Breast epithelium (tissue), 4 donors: ENCODE data around the gene CORO2B. TPM values are rescaled to one million over a fixed set of nuclear protein-coding genes. Genes with fewer than 3 reads are reported as not detected.

Experiments
- DNase-seq, 2 donors: peaks; one replicate each; pipeline ENCODE4 v3.0.0-alpha.2; 2019; ENCODE audit warnings: low spot score in 2 of 2
- H3K27ac ChIP-seq, 2 donors: fragments of 200-600 bp; sonication (generic) in 1 of 2; one replicate each; pipeline ENCODE4 v1.5.1; 2016 to 2019; ENCODE audit warnings: mild to moderate bottlenecking in 1 of 2
- H3K27me3 ChIP-seq, 2 donors: fragments of 200-600 bp; sonication (generic) in 1 of 2; one replicate each; pipeline versions ENCODE4 v1.5.1 to v1.6.0; 2017 to 2019; ENCODE audit warnings: control low read depth in 1 of 2, mild to moderate bottlenecking in 1 of 2
- H3K36me3 ChIP-seq: fragments of 200-600 bp; one replicate; pipeline ENCODE4 v1.5.1; 2019
- H3K4me1 ChIP-seq, 2 donors: fragments of 200-600 bp; sonication (generic); one replicate each; pipeline ENCODE4 v1.5.1; 2016 to 2019; ENCODE audit warnings: control low read depth in 1 of 2
- H3K4me3 ChIP-seq, 3 donors: fragments of 200-600 bp; sonication (generic); 1 replicate in 2 of 3; 2 replicates in 1 of 3; pipeline ENCODE4 v1.5.1; 2016 to 2019; ENCODE audit warnings: mild to moderate bottlenecking in 3 of 3, moderate library complexity in 2 of 3
- H3K9me3 ChIP-seq, 2 donors: fragments of 200-600 bp; sonication (generic) in 1 of 2; one replicate each; pipeline ENCODE4 v1.5.1; 2016 to 2019; ENCODE audit warnings: control low read depth in 1 of 2
- POLR2A ChIP-seq: fragments of 450-650 bp; IDR thresholded peaks from one replicate; pipeline ENCODE4 v1.6.1; 2016; ENCODE audit warnings: antibody characterized with exemption, mild to moderate bottlenecking, moderate library complexity
- POLR2AphosphoS5 ChIP-seq, 3 donors: sonication (generic); formaldehyde crosslinking; IDR thresholded peaks; one replicate each; pipeline ENCODE4 v1.6.1; 2017; ENCODE audit warnings: antibody characterized with exemption in 3 of 3
- intact Hi-C: fragments of 100-400 bp; cut with DNase I; formaldehyde crosslinking; loops from one replicate; pipeline ENCODE4 v1.15.1; 2023; ENCODE audit warnings: low total_unique reads
- total RNA-seq, 3 donors: library from RNA; depleted of rRNA; stranded (reverse); fragments of >200 nt; gene quantifications; one replicate each; pipeline ENCODE4 v1.1.0, GENCODE V29; 2016
- TF ChIP-seq, protein P1 (sequence below), 3 donors: fragments of 450-650 bp; IDR thresholded peaks; one replicate each; pipeline ENCODE4 v1.5.1; 2016 to 2017; ENCODE audit warnings: antibody characterized with exemption in 3 of 3, mild to moderate bottlenecking in 3 of 3, moderate library complexity in 3 of 3

CORO2B gene
- total RNA-seq, 3 donors from 2014 or later = 2.9 to 11.2 (median 3.5) TPM

GRCh38 chr15:68676011-68676605, 97.3 kb downstream of the CORO2B start:
- DNase-seq = no peak
- no peak overlapping the region for H3K4me3 ChIP-seq
- H3K4me1 ChIP-seq = no peaks in the 10 kb centered on the region
- H3K9me3 ChIP-seq = no peaks in the 10 kb centered on the region
- no peaks in the 10 kb centered on the region for H3K36me3 ChIP-seq
- no peak overlapping the region for H3K27ac ChIP-seq
- peaks cover 0 to 3% of the 10 kb centered on the region in 2 donors for H3K27me3 ChIP-seq
- intact Hi-C loops = loop anchor here (10.0 kb wide), 1 partner anchor 121 kb away; no protein-coding TSS in a partner anchor
- TF ChIP-seq, protein P1, sequence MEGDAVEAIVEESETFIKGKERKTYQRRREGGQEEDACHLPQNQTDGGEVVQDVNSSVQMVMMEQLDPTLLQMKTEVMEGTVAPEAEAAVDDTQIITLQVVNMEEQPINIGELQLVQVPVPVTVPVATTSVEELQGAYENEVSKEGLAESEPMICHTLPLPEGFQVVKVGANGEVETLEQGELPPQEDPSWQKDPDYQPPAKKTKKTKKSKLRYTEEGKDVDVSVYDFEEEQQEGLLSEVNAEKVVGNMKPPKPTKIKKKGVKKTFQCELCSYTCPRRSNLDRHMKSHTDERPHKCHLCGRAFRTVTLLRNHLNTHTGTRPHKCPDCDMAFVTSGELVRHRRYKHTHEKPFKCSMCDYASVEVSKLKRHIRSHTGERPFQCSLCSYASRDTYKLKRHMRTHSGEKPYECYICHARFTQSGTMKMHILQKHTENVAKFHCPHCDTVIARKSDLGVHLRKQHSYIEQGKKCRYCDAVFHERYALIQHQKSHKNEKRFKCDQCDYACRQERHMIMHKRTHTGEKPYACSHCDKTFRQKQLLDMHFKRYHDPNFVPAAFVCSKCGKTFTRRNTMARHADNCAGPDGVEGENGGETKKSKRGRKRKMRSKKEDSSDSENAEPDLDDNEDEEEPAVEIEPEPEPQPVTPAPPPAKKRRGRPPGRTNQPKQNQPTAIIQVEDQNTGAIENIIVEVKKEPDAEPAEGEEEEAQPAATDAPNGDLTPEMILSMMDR (IDR thresholded peaks at IDR 0.05) = no peak
- TF ChIP-seq POLR2A (no peak), POLR2AphosphoS5 (IDR thresholded peaks at IDR 0.05) (no peak)

DNA sequence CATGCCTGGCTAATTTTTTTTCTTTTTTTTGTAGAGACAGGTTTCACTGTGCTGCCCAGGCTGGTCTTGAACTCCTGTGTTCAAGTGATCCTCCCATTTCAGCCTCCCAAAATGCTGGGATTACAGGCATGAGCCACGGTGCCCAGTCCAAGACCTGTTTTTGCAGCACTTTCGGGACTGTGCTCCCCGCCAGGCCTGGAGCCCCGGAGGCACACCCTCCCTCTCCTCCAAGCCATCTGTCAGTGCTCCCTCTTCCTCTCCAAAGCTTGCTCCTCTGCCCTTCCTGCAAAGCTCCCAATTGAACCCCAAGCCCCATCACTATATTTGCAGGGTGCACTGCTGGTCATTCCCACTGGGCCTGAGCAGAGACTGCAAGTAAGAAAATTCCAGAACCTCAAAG, 98.1 kb downstream of the CORO2B start:
- no peak for DNase-seq
- Histone ChIP-seq H3K4me1 (no peaks in the 10 kb centered on the region), H3K9me3 (no peaks in the 10 kb centered on the region), H3K27ac (no peak overlapping the region), H3K36me3 (no peaks in the 10 kb centered on the region), H3K27me3 (peaks cover 0 to 3% of the 10 kb centered on the region in 2 donors), H3K4me3 (no peak overlapping the region)
- TF ChIP-seq POLR2AphosphoS5 (IDR thresholded peaks at IDR 0.05) (no peak), POLR2A (no peak)
- TF ChIP-seq, protein P1 (IDR thresholded peaks at IDR 0.05) = no peak
- intact Hi-C loops = loop anchor here (10.0 kb wide), 1 partner anchor 122 kb away; no protein-coding TSS in a partner anchor

DNA sequence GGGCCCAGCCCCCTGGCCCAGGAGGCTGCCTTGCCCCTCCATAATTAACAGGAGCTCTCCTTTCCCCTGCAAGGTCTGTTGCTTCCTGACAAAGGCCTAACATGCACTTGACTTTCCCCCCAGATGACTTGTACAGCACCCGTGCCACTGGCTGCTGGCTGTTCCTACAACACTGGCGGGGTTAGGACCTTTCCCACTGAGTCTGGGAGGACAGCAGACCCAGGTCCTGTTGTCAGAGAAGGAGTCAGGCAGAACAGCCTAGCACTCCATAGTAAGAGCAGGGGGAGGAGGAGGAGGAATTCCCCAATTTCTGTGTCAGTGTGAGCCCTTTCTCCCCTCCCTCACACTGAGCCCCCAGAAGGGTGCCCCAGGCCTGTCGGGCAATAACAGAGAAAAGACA, 99.2 kb downstream of the CORO2B start:
- no peaks in the 10 kb centered on the region for H3K9me3 ChIP-seq
- DNase-seq = no peak
- no peaks in the 10 kb centered on the region for H3K4me1 ChIP-seq
- no peaks in the 10 kb centered on the region for H3K27me3 ChIP-seq
- H3K27ac ChIP-seq = no peak overlapping the region
- intact Hi-C loops = loop anchor here (10.0 kb wide), 1 partner anchor 123 kb away; no protein-coding TSS in a partner anchor
- H3K4me3 ChIP-seq = no peak overlapping the region
- H3K36me3 ChIP-seq = no peaks in the 10 kb centered on the region
- TF ChIP-seq POLR2AphosphoS5 (IDR thresholded peaks at IDR 0.05) (no peak), POLR2A (no peak)
- TF ChIP-seq, protein P1 (IDR thresholded peaks at IDR 0.05) = no peak

DNA sequence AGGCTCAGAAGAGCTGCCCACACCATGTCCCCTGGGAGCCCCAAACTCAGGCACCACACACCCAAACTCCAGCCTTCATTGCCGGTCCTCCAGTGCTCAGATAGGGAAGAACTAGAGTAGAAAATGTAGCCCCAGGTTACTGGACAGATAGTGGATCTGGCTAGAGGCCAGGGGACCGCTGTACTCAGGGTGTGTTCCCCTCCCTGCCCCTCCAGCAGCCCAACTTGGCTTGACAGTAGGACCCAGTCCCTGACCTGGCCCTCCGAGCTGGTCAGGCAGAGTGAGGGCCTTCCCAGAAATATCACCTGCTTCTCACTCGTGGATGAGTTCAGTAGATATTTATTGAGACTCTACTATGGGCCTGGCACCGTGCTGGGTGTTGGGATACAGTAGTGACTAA, 100.0 kb downstream of the CORO2B start:
- DNase-seq = no peak
- intact Hi-C loops = loop anchor here (10.0 kb wide), 1 partner anchor 124 kb away; no protein-coding TSS in a partner anchor
- Histone ChIP-seq H3K4me3 (no peak overlapping the region), H3K4me1 (no peaks in the 10 kb centered on the region), H3K9me3 (no peaks in the 10 kb centered on the region), H3K27me3 (no peaks in the 10 kb centered on the region), H3K36me3 (no peaks in the 10 kb centered on the region), H3K27ac (no peak overlapping the region)
- TF ChIP-seq POLR2A = no peak
- TF ChIP-seq, protein P1 (IDR thresholded peaks at IDR 0.05) = no peak
- TF ChIP-seq POLR2AphosphoS5 (IDR thresholded peaks at IDR 0.05) = no peak

- Histone ChIP-seq H3K36me3 (no peaks in the 10 kb centered on the region), H3K4me3 (no peak overlapping the region), H3K27me3 (no peaks in the 10 kb centered on the region), H3K27ac (no peak overlapping the region), H3K4me1 (no peaks in the 10 kb centered on the region), H3K9me3 (no peaks in the 10 kb centered on the region)
- intact Hi-C loops = loop anchor here (10.0 kb wide), 1 partner anchor 124 kb away; no protein-coding TSS in a partner anchor
- no peak for DNase-seq
- TF ChIP-seq, protein P1 (IDR thresholded peaks at IDR 0.05) = no peak
- TF ChIP-seq POLR2AphosphoS5 (IDR thresholded peaks at IDR 0.05) = no peak
- no peak for TF ChIP-seq POLR2A
These were observed 100.4 kb downstream of the CORO2B start for GRCh38 chr15:68679161-68679560.
